Measurements from ENCODE around the gene GRK2.

GRK2 gene

DNA sequence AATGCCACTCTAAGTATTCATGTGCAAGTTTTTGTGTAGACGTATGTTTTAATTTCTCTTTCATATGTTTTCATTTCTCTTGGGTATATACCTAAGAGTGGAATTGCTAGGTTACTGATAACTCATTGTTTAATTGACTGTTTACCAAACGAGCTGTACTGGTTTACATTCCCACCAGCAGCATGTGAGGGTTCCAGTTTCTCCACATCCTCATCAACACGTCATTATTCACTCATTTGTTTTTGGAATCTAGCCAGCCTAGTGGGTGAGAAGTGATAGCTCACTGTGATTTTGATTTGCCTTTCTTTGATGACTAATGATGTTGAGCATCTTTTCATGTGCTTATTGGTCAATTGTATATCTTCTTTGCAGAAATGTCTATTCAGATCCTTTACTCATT lies 26.8 kb downstream of the GRK2 start:
- no peak for DNase-seq (ENCODE audit: extremely low read depth in 1 of 2, low read depth in 1 of 2)

- no peak for DNase-seq (ENCODE audit: extremely low read depth in 1 of 2, low read depth in 1 of 2)
Observed at GRCh38 chr11:67295846-67296245, 29.6 kb downstream of the GRK2 start.

GRCh38 chr11:67298786-67299185 lies 32.5 kb downstream of the GRK2 start:
- no peak for DNase-seq (ENCODE audit: extremely low read depth in 1 of 2, low read depth in 1 of 2)

- no peak for DNase-seq (ENCODE audit: extremely low read depth in 1 of 2, low read depth in 1 of 2)
Observed at GRCh38 chr11:67299471-67300191, 33.4 kb downstream of the GRK2 start.

DNA sequence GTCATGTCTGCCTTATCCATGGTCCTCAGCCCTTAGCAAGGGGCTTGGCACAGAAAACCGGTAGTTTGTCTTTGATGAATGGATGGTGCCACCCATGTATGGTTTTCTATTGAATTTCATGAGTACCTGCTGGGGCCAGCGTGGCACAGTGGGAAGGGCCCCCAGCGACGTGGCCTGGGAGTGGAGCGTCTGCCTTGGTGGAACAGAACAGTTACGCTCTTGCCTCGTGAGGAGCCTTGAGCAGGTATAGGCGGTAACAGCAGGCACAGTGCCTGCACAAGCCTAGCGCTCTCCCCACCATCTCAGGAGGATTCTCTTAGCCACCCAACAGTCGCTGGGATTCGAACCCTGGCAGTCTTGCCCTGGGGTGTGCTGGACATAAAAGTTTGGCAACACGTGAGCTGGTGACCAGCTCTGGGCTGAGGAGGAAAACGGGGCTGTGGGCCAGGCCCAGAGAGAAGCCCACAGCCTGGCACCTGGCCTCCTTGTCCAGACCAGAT lies 34.0 kb downstream of the GRK2 start:
- no peak for DNase-seq (ENCODE audit: extremely low read depth in 1 of 2, low read depth in 1 of 2)

DNA sequence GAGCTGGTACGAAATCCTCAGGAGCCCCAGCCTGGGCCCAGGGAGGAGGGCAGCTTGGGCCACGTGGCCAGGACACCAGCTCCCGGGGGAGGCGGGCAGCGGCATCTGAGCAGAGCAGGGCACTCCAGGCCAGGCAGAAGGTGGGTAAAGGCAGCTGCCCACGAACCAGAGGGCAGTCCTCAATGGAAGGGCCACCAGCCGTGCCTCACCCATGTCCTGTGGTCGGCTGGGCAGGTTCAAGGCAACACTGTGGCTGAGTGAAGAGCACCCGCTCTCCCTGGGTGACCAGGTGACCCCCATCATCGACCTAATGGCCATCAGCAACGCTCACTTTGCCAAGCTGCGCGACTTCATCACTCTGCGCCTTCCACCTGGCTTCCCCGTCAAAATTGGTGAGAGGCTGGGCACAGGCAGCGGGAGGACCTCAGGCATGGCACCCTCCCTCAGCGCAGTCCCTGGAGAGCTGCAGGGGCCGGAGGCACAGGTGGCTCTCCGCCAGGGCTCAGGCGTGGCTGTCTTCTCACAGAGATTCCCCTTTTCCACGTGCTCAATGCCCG lies 34.6 kb downstream of the GRK2 start:
- DNase-seq (ENCODE audit: extremely low read depth in 1 of 2, low read depth in 1 of 2), result no peak

- DNase-seq (ENCODE audit: extremely low read depth in 1 of 2, low read depth in 1 of 2), result no peak
Observed at GRCh38 chr11:67301313-67301921, 35.1 kb downstream of the GRK2 start.

DNA sequence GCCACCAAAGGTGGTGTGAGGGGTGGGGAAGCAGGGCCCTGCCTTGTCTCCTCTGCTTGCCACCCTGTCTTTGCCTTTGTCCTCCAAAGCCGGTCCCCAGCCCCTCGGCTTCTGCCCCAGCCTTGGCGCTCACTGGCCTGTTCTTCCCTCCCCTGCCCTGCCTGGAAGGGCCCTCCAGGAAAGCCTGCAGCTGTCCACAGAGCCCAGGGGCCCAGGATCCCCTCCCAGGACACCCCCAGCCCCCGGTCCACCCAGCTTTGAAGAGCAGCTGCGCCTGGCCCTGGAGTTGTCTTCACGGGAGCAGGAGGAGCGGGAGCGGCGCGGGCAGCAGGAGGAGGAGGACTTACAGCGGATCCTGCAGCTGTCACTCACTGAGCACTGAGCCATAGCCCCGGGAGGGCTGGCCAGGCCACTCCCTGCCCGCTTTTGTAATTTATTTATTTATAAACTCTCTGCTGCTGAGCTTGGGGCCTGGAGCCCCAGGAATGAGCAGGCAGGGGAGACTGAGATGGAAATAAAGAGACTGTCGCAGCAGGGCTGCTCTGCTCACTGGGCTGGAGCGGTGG lies 35.8 kb downstream of the GRK2 start:
- no peak for DNase-seq (ENCODE audit: extremely low read depth in 1 of 2, low read depth in 1 of 2)

DNA sequence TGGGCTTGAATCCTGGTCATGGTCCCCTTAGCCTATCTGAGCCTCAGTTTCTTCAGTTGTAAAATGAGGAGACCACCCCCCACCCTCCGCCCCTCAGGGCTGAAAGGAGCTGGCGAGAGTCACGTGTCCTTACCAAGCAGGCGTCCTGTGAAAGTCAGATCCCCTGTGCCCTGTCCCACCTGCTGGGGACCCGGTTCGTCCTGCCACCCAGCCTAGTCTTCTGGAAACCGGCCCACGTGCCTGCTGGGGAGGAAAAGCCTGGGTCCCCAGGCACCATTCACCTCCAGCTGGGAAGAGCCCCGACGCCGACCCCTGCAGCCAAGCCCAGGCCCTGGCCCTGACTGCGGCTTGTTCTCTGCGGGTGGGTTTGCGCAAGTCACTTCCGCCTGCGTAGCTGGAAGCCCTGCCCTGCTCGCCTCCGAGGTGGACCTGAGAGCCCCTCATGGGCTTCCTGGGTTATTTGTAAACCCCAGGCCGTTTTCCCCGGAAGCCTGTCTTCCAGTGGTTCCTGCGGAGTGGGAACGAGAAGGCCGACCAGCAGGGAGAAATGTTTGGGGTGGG lies 36.4 kb downstream of the GRK2 start:
- DNase-seq (ENCODE audit: extremely low read depth in 1 of 2, low read depth in 1 of 2), result no peak

DNA sequence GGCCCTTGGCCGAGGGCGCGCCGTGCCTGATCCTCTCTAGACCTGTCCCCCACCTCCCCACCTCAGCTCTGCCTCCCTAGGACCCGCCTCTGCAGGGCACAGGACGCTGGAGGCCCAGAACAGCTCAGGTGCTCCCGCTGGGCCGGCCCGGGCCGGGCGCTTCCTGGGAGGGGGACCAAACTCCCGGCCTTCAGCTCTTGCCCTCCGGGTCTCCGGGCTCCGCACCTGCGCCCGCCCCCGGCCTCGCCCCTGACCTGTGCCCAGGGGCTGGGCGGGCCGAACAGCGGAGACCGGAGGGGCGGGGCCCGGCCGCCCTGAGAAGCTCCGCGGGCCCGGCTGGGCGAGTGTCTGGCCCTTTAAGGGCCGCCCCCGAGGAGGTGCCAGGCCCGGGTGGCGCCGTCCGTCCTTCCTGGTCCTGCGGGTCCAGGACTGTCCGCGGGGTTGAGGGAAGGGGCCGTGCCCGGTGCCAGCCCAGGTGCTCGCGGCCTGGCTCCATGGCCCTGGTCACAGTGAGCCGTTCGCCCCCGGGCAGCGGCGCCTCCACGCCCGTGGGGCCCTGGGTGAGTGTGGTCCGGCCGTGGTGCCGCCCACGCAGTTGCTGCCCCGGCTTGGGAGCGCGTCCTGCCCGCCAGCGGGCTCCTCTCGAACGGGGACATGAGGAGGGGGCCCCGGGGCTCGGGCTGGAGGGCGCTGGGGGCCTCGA lies 37.0 kb downstream of the GRK2 start, which contains the start of gene SSH3:
Gene SSH3 (plus strand): TSS at position 399 of the 703 bp plus-strand sequence. CDS start 96 bp downstream, at position 495.
- no peak for DNase-seq (ENCODE audit: extremely low read depth in 1 of 2, low read depth in 1 of 2)

GRCh38 chr11:67303835-67304411 lies 37.6 kb downstream of the GRK2 start:
- DNase-seq (ENCODE audit: extremely low read depth in 1 of 2, low read depth in 1 of 2), result no peak

GRCh38 chr11:67304511-67305113 lies 38.3 kb downstream of the GRK2 start:
- no peak for DNase-seq (ENCODE audit: extremely low read depth in 1 of 2, low read depth in 1 of 2)

- no peak for DNase-seq (ENCODE audit: extremely low read depth in 1 of 2, low read depth in 1 of 2)
Observed at GRCh38 chr11:67306769-67307544, 40.7 kb downstream of the GRK2 start.

DNA sequence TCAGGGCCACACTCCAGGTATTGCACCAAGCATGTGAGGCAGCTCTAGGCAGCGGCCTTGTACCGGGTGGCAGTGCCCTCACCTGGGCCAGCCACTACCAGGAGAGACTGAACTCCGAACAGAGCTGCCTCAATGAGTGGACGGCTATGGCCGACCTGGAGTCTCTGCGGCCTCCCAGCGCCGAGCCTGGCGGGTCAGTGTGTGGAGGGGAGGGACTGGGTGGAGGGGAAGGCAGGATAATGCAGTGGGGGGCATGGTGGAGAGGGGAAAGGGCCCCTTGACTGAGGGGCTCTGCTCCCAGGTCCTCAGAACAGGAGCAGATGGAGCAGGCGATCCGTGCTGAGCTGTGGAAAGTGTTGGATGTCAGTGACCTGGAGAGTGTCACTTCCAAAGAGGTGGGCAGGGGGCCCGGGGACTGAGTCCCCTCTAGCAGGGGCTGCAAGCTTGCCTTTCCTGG lies 41.3 kb downstream of the GRK2 start:
- DNase-seq (ENCODE audit: extremely low read depth in 1 of 2, low read depth in 1 of 2), result no peak

- DNase-seq (ENCODE audit: extremely low read depth in 1 of 2, low read depth in 1 of 2), result no peak
Observed at GRCh38 chr11:67308031-67308866, 42.0 kb downstream of the GRK2 start.

GRCh38 chr11:67309166-67309565 lies 42.9 kb downstream of the GRK2 start:
- no peak for DNase-seq (ENCODE audit: extremely low read depth in 1 of 2, low read depth in 1 of 2)

DNA sequence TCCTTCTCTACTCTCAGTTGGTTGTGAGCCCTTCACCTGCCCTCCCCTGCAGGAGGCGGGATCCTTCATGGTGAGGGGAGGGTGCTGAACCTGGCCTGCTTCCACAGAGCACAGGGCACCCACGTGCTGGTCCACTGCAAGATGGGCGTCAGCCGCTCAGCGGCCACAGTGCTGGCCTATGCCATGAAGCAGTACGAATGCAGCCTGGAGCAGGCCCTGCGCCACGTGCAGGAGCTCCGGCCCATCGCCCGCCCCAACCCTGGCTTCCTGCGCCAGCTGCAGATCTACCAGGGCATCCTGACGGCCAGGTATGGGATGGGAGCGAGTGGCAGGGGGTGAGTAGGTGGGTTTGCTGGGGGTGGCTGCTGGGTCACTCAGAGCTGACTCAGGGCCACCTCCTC lies 43.4 kb downstream of the GRK2 start:
- no peak for DNase-seq (ENCODE audit: extremely low read depth in 1 of 2, low read depth in 1 of 2)

Measured in activated CD8-positive, alpha-beta memory T cell treated with anti-CD3 and anti-CD28 coated beads for 1 hour (primary cell).